GM12801 (cell line): ENCODE results near the gene DPH1.

Source experiments
- CTCF ChIP-seq: IDR thresholded peaks from one replicate; pipeline ENCODE4 v1.5.1; 2011; ENCODE audit warnings: control low read depth; ENCODE audit not compliant: insufficient read length; ENCODE audit errors: extremely low read depth

Gene DPH1

DNA sequence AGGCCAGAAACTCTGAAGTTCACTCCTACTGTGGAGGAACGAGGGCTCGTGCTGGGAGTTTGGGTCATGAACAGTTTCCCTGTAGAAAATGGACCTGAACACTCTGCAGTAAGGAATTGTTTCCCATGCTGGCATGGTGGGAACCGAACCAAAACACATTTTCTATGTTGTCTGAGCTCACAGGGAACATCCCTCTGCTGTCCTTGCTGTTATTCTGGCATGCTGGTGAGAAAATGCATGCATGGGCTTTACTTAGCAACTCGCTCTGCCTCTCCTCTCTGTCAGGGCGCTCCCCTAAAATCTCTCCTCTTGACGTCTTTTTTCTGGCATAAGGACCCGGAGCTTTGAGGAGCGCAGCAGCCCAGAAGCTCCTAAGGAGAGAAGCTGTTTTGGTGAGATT is 10.2 kb upstream of the DPH1 start:
- TF ChIP-seq CTCF, result no peak

GRCh38 chr17:2020721-2021120 is 9.2 kb upstream of the DPH1 start:
- TF ChIP-seq CTCF, result no peak

DNA sequence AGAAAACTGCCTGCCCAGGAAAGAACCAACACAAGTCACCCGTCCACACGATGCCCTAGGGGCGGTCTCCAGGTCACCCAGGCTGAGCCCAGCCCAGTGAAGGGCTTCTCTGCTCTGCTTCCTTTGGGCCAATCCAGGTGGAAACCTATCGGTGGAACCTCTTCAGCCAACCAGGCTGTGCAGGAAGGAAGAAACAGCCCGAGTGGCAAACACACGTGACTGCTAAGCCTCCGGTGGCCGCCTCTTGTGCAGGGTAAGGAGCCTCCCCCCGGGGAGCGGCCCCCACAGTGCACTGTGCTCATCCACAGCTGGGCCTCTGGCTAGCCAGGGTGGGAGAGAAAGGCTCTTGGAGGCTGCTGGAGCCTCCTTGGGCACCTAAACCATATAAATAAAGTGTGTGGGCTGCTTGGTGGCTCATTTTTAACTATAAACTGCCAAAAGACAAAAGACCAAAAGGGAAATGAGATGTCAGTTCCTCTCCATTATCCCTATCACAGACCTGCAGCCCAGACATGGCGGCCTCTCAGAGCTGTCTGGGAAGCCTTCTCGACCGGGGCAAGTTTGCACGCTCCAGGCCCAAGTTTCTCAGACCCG is 7.2 kb upstream of the DPH1 start:
- no peak for TF ChIP-seq CTCF

GRCh38 chr17:2023256-2023655 is 6.7 kb upstream of the DPH1 start:
- no peak for TF ChIP-seq CTCF

GRCh38 chr17:2023692-2024571 is 6.0 kb upstream of the DPH1 start:
- no peak for TF ChIP-seq CTCF

DNA sequence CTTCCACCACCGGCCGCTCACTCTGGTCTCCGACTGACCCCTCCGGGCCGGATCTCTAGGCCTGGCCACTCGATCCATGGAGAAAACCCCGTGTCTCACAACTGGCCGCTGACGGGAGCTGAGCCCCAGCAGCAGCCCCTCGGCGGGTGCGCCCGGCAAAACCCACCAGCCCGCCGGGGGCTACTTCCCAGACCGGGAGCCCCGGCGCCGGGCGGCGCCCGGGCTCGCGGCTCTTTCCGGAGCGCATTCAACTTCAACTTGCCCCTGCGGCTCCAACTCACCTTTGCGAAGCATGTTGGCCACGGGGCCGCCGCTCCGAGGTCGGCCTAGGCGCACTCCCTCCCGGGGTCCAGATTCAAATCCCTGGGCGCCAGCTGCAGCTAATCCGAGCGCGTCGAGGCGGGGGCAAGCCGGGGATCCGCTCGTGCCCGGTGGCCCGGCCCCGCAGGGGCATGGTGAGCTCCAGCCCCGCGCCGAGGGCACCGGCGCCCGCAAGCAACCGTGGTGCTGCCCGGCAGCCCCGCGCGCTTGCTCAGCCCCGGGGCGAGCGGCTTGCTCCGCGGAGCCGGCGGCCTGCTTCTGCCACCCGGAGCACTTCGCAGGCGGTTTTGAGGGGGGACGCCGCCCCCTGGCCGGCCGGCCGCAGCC is 5.3 kb upstream of the DPH1 start:
- TF ChIP-seq CTCF, result no peak

- TF ChIP-seq CTCF, result no peak
These were observed 4.7 kb upstream of the DPH1 start, which contains the start of gene RTN4RL1 for GRCh38 chr17:2025220-2025621. Gene RTN4RL1, minus strand, starts transcription at chr17:2025334. Its CDS starts 469 bp downstream, at chr17:2024865.
